NK-92 (cell line): ENCODE results near the gene HDAC10.

ENCODE experiments used
- DNase-seq: peaks from one replicate; lab custom pipeline; 2025; ENCODE audit not compliant: unreplicated experiment; lab: John Stamatoyannopoulos, UW

Gene HDAC10

GRCh38 chr22:50257451-50258360 lies 6.6 kb upstream of the HDAC10 start:
- DNase-seq = no peak

- DNase-seq = no peak
Observed at GRCh38 chr22:50257041-50257440, 6.0 kb upstream of the HDAC10 start.

- no peak for DNase-seq
Observed at GRCh38 chr22:50256258-50256862, 5.3 kb upstream of the HDAC10 start.

- no peak for DNase-seq
Observed at GRCh38 chr22:50255607-50256006, 4.5 kb upstream of the HDAC10 start.

- no peak for DNase-seq
Observed at GRCh38 chr22:50255099-50255498, 4.0 kb upstream of the HDAC10 start.

GRCh38 chr22:50253941-50254340 lies 2.9 kb upstream of the HDAC10 start:
- no peak for DNase-seq

- DNase-seq = no peak
Observed at GRCh38 chr22:50253046-50253915, 2.2 kb upstream of the HDAC10 start.

GRCh38 chr22:50252082-50253045 lies 1.3 kb upstream of the HDAC10 start:
- no peak for DNase-seq

GRCh38 chr22:50251477-50252081 lies 514 bp upstream of the HDAC10 start:
- DNase-seq = no peak

- no peak for DNase-seq
Observed at GRCh38 chr22:50250249-50250554, 863 bp downstream of the HDAC10 start.

- DNase-seq = no peak
Observed at GRCh38 chr22:50249341-50250248, 1.5 kb downstream of the HDAC10 start.

- no peak for DNase-seq
Observed at GRCh38 chr22:50248196-50249081, 2.6 kb downstream of the HDAC10 start.

GRCh38 chr22:50247748-50248147 lies 3.3 kb downstream of the HDAC10 start:
- no peak for DNase-seq

GRCh38 chr22:50246242-50247175 lies 4.6 kb downstream of the HDAC10 start:
- DNase-seq = no peak

- DNase-seq = no peak
Observed at GRCh38 chr22:50245214-50246072, 5.6 kb downstream of the HDAC10 start.
